Measurements from ENCODE around the gene DOC2A.

GRCh38 chr16:29975134-29975538 is 35.7 kb downstream of the DOC2A start:
- TF ChIP-seq CTCF (IDR thresholded peaks at IDR 0.05) = no peak
- no peak for TF ChIP-seq POLR2A (IDR thresholded peaks at IDR 0.05)

Measured in adrenal gland (tissue), 5 donors.